Smooth muscle cell (in vitro differentiated cells): ENCODE results near the gene MBTPS1. TPM values are rescaled to one million over a fixed set of nuclear protein-coding genes. Genes with fewer than 3 reads are reported as not detected.

Experiments
- DNase-seq: peaks from one replicate; lab custom pipeline; 2025; ENCODE audit not compliant: unreplicated experiment; lab: John Stamatoyannopoulos, UW
- H2AFZ ChIP-seq: fragments of 200-600 bp; sonication (generic); 2 replicates; pipeline ENCODE4 v1.6.0; 2016; ENCODE audit warnings: antibody characterized with exemption, low read depth, mild to moderate bottlenecking
- H3F3A ChIP-seq: fragments of 200-600 bp; sonication (generic); 2 replicates; pipeline ENCODE4 v1.6.0; 2017; ENCODE audit warnings: antibody characterized with exemption, low read depth
- H3K27ac ChIP-seq: fragments of 200-600 bp; sonication (generic); 2 replicates; pipeline ENCODE4 v1.5.1; 2016; ENCODE audit warnings: low read depth, mild to moderate bottlenecking
- H3K27me3 ChIP-seq: fragments of 200-600 bp; sonication (generic); 2 replicates; pipeline ENCODE4 v1.6.1; 2016; ENCODE audit warnings: low read depth, mild to moderate bottlenecking
- H3K36me3 ChIP-seq: fragments of 200-600 bp; sonication (generic); 2 replicates; pipeline ENCODE4 v1.5.1; 2016; ENCODE audit warnings: low read depth
- H3K4me1 ChIP-seq: fragments of 200-600 bp; sonication (generic); 2 replicates; pipeline ENCODE4 v1.5.1; 2016; ENCODE audit warnings: low read depth
- H3K4me2 ChIP-seq: fragments of 200-600 bp; sonication (generic); 2 replicates; pipeline ENCODE4 v1.6.0; 2016; ENCODE audit warnings: mild to moderate bottlenecking
- H3K4me3 ChIP-seq: fragments of 200-600 bp; sonication (generic); 2 replicates; pipeline ENCODE4 v1.5.1; 2016; ENCODE audit warnings: mild to moderate bottlenecking
- H3K79me2 ChIP-seq: fragments of 200-600 bp; sonication (generic); 2 replicates; pipeline ENCODE4 v1.6.0; 2016; ENCODE audit warnings: low read depth, mild to moderate bottlenecking
- H3K9ac ChIP-seq: fragments of 200-600 bp; sonication (generic); 2 replicates; pipeline ENCODE4 v1.6.0; 2016; ENCODE audit warnings: low read depth
- H3K9me3 ChIP-seq: fragments of 200-600 bp; sonication (generic); replicated peaks from 2 replicates; pipeline ENCODE4 v1.5.1; 2016; ENCODE audit warnings: low read depth
- H4K20me1 ChIP-seq: fragments of 200-600 bp; sonication (generic); 2 replicates; pipeline ENCODE4 v1.6.0; 2016; ENCODE audit warnings: low read depth
- whole genome bisulfite sequencing: methylation state at CpG from one replicate; pipeline ENCODE4 v1.1.7; 2016; ENCODE audit warnings: low lambda C conversion rate; 5-methylcytosine and 5-hydroxymethylcytosine counted together
- polyA plus RNA-seq: library from polyadenylated mRNA; unstranded; fragments of >200 nt; fragmentation: Nextera tagmentation; extraction: Ambion mirVana; gene quantifications from 2 replicates; pipeline ENCODE4 v1.2.1, GENCODE V29; 2016
- total RNA-seq: library from RNA; depleted of rRNA; stranded (reverse); fragments of >200 nt; gene quantifications from 2 replicates; pipeline ENCODE4 v1.2.3, GENCODE V29; 2014
- TF ChIP-seq, protein P1 (sequence below): fragments of 200-600 bp; sonication (generic); IDR thresholded peaks from 2 replicates; pipeline ENCODE4 v1.5.1; 2017; ENCODE audit warnings: borderline replicate concordance, mild to moderate bottlenecking, antibody characterized with exemption; ENCODE audit not compliant: insufficient read depth, poor library complexity, severe bottlenecking

Gene MBTPS1
- total and polyA plus RNA-seq, 2 experiments from 2014 or later: 51.9 to 68.9 TPM

DNA sequence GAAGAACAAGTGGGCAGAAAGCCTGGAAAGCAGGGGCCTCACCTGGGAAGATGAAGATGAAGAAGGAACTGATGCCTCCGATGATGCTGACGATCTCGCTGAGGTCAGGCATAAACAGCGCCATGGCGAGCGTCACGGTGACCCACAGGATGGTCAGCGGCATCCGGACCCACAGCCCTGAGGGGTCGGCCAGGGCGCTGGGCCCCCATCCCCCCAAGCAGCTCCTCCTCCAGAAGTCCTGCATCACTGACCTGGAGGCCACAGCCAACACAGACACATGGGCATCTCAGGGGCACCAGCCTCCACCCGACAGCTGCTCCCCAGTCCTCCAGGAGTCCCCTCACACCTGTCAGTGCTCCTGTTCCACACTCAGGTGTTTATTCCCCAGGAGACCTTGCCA lies 100.3 kb downstream of the MBTPS1 start:
- no peaks in the 10 kb centered on the region for H3K79me2 ChIP-seq
- H3F3A ChIP-seq: no peaks in the 10 kb centered on the region
- TF ChIP-seq, protein P1, sequence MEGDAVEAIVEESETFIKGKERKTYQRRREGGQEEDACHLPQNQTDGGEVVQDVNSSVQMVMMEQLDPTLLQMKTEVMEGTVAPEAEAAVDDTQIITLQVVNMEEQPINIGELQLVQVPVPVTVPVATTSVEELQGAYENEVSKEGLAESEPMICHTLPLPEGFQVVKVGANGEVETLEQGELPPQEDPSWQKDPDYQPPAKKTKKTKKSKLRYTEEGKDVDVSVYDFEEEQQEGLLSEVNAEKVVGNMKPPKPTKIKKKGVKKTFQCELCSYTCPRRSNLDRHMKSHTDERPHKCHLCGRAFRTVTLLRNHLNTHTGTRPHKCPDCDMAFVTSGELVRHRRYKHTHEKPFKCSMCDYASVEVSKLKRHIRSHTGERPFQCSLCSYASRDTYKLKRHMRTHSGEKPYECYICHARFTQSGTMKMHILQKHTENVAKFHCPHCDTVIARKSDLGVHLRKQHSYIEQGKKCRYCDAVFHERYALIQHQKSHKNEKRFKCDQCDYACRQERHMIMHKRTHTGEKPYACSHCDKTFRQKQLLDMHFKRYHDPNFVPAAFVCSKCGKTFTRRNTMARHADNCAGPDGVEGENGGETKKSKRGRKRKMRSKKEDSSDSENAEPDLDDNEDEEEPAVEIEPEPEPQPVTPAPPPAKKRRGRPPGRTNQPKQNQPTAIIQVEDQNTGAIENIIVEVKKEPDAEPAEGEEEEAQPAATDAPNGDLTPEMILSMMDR: no peak
- H3K4me3 ChIP-seq: no peak overlapping the region
- no peak overlapping the region for H2AFZ ChIP-seq
- H3K27me3 ChIP-seq: no peaks in the 10 kb centered on the region
- H3K36me3 ChIP-seq: no peaks in the 10 kb centered on the region
- no peak for DNase-seq
- no peaks in the 10 kb centered on the region for H3K9me3 ChIP-seq
- H4K20me1 ChIP-seq: no peaks in the 10 kb centered on the region
- H3K27ac ChIP-seq: no peak overlapping the region
- H3K4me2 ChIP-seq: no peak overlapping the region
- 93% methylated on average over 12 of the region's 12 CpGs for WGBS
- H3K9ac ChIP-seq: no peak overlapping the region
- H3K4me1 ChIP-seq: no peaks in the 10 kb centered on the region

DNA sequence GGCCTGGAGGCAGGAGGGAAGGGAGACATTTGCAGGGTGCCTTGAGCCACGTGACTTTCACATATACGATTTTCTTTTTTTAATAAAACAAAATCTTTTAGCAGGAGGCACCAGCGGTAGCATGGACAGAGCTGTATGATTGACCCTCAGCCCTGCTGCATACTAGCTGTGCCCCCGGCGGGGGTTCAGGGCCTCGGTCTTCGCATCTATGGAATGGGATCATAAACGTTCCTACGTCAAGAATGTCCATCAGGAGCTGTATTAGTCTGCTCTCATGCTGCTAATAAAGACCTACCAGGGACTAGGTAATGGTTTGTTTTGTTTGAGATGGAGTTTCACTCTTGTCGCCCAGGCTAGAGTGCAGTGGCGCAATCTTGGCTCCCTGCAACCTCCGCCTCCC lies 101.3 kb downstream of the MBTPS1 start:
- Histone ChIP-seq H3K27me3 (no peaks in the 10 kb centered on the region), H2AFZ (no peak overlapping the region), H3K9me3 (no peaks in the 10 kb centered on the region), H3K4me3 (no peak overlapping the region), H3K79me2 (no peaks in the 10 kb centered on the region), H3K4me1 (no peaks in the 10 kb centered on the region), H3K36me3 (no peaks in the 10 kb centered on the region), H4K20me1 (no peaks in the 10 kb centered on the region), H3K4me2 (no peak overlapping the region), H3K9ac (no peak overlapping the region), H3F3A (no peaks in the 10 kb centered on the region), H3K27ac (no peak overlapping the region)
- no peak for DNase-seq
- TF ChIP-seq, protein P1: no peak
- WGBS: 94% methylated on average over 12 of the region's 12 CpGs

GRCh38 chr16:84014570-84015327 lies 102.0 kb downstream of the MBTPS1 start:
- no peak for DNase-seq
- H4K20me1 ChIP-seq: no peaks in the 10 kb centered on the region
- no peaks in the 10 kb centered on the region for H3F3A ChIP-seq
- TF ChIP-seq, protein P1: no peak
- no peak overlapping the region for H2AFZ ChIP-seq
- no peaks in the 10 kb centered on the region for H3K36me3 ChIP-seq
- no peak overlapping the region for H3K4me3 ChIP-seq
- WGBS: 84% methylated on average over 14 of the region's 14 CpGs
- H3K27ac ChIP-seq: no peak overlapping the region
- H3K4me2 ChIP-seq: no peak overlapping the region
- H3K79me2 ChIP-seq: no peaks in the 10 kb centered on the region
- H3K9me3 ChIP-seq: no peaks in the 10 kb centered on the region
- H3K9ac ChIP-seq: no peak overlapping the region
- H3K4me1 ChIP-seq: no peaks in the 10 kb centered on the region
- no peaks in the 10 kb centered on the region for H3K27me3 ChIP-seq
